Stimulated activated CD4-positive, alpha-beta T cell treated with anti-CD3 and anti-CD28 coated beads, Interleukin-15, amount 100 ng/mL, for 24 hours (primary cell): ENCODE measurements around the gene BNIPL.

Source experiments
- DNase-seq: peaks from one replicate; pipeline ENCODE4 v3.0.0-alpha.2; 2020

The BNIPL gene

DNA sequence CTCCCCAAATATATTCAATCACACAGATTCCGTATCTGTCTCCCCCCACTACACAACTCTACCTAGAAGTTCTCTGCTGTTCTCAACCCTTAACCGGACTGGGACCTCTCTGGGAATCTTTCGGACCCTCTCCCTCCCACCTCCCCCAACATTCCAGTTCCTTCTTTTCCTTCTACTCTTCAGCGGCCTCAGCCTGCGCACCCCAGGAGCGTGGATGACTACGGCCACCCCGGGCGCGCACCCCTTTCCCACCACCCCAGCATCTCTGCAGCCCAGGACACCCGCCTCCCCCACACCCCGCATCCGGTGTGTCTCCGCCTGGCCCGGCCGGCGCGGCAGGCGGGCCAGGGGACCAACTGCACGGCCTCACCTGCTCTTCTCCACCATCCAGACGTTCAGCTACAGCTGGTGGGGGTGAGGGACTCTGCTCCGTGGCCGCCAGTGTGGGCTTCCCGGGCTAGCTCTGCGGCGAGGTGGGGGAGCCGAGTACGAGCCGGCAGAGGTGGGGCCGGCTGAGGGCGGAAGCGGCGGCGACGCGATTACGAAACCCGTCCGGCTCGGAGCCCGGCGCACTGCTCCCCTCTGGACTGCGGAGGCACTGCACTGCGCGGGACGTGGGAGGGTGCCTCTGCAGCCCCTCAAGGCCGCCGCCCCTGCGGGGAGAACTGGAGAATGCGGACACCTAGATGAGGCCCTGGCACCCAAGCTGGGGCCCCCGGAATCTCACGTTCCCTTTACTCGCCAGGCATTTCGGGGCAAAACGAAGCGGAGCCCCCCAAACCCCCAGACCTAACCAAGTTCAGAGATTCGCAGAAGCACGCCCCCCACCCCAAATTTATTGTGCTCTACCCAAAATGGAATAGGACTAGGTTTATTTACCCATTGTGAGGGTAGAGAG, 23.0 kb downstream of the BNIPL start, which contains the start of gene CDC42SE1:
Gene CDC42SE1 (minus strand): TSS at position 514 of the 898 bp plus-strand sequence. CDS start 3,892 bp downstream, outside the sequence.
- peak; percentile 91 for DNase-seq

DNA sequence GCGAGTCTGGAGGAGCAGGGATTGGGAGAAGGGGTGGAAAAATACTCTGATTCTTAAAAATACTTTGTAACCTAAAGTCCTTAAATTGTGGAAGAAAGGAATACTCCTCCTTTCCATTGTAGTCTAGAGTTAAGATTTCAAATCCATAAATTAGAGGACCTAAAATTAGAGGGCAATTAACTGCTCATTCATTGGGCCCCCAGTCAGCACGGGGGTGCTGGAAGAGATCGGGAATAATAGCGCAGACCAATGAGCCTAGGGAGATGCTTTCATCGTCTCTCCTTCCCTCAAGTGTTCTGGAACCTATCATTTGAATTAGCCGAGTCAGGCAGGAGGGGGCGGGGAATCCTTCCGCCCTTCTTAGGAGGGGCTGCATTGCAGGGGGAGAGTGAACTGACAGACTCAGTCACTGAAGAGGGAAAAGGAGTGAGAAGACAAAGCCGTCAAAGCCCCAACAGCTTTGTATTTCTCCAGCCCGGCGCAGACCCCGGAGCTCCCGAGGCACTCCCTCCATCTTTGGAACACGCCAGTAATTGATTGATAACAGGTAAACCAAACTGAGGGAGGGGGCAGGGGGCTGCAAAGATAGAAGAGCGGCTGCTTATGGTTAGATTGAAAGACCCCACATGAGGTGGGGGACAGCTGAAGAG, 23.7 kb downstream of the BNIPL start, which contains the start of gene MLLT11:
Gene MLLT11 (plus strand): TSS at position 391 of the 650 bp plus-strand sequence. CDS start 6,828 bp downstream, outside the sequence.
- peak; percentile 35 for DNase-seq

DNA sequence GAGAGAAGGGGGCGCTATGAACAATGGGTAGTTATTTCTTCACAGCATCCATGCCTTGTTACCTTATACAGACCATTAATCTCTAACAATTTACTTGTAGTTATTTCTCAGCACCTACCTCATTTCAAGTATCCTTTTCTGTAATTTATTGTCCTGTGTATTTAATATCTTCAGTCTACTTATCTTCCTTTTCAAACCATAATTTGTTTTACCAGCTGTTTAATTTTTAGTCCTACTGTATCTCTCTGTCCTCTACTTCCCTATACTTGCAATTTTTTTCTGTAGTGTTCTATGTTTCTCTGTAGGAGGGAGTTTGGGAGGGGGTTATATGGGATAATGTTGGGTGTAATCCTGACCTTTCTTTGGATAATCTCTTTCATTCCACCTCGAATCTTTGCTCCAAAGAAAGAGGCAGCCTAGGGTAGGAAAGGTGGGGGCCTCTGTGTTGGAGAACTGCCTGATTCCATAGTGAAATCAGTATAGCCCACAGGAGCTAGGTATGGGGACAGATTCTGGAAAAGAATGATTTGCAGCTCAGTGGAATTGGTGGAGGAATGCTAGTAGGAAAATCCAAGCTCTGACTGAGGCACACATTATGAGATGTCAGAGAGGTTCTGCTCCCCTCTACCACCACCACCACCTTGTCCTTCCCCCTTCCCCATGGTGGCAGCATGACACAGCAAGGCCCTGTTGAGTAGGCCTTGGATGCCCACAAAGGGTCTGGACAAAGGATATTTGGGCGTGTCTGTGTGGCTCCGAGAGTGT, 24.5 kb downstream of the BNIPL start:
- no peak for DNase-seq

GRCh38 chr1:151061704-151062103, 25.3 kb downstream of the BNIPL start:
- DNase-seq = no peak

DNA sequence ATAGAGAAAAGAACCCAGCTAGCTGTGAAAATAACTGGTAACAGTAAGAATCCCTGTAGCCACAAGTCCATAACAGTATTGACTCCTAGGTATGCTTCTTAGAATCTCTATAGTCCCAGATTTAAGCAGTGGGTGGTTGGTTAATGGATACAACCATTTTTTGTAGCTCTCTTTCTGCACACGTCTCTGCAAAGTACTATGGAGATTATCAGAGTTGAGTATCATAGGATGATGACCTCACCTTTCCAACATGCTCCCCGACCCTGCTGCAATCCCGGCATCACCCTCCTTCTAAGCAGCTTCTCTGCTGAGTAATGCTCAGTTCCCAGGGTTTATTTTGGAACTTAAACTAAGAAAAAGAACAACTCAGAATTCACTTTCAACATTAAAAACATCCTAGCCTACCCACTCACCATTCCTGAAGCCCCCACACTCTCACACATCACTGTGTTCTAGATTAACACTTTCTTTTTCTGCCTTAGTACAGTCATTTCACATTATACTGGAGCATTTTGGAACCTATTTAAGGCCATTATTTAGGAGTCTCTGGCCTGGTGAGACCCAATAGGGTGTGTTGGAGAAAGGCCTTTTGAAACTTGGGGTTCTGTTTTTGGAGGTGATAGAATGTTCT, 26.5 kb downstream of the BNIPL start:
- no peak for DNase-seq

DNA sequence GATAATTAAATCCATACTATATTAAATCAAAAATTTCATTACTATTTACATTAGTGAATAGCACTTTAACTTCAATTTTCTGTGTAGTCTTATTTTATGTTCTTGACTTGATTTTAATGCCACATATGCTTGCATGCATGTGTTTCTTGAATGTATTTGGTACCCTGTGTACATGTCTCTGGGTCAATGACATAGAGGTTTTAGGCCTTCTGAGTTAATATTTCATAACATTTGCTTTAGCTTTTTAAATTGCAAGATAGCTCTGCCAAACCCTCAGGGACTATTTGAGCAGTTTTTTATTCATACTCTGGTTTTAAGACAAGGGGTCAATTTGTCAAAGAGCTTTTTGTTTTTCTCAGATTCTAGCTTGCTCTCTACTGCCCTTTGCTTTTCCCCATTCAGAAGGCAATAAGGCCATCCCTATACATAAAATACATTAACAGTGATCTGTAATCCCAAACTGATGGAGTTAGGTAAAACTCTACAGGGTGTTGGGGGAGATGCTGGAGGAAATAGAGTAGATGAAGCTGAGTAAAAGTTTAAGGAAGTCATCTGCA, 28.8 kb downstream of the BNIPL start:
- no peak for DNase-seq

GRCh38 chr1:151067185-151067584, 30.8 kb downstream of the BNIPL start:
- DNase-seq = no peak

DNA sequence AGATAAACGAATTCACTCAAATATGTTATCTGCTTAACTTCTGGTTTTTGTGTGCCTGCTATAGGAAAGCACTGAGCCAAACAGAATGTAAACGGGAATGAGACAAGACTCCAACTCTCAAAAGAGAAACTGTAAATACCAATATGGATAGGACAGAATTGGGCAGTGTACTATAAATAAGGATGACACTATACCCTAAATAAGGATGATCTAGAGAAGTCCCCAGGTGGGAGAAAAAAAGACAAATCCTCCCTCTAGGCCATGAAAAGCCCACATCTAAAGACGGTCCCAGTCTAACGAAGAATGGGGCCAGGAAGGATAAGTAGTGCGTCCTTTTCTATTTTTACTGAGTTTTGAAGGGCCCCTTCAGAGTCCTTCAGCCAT, 32.7 kb downstream of the BNIPL start:
- no peak for DNase-seq

DNA sequence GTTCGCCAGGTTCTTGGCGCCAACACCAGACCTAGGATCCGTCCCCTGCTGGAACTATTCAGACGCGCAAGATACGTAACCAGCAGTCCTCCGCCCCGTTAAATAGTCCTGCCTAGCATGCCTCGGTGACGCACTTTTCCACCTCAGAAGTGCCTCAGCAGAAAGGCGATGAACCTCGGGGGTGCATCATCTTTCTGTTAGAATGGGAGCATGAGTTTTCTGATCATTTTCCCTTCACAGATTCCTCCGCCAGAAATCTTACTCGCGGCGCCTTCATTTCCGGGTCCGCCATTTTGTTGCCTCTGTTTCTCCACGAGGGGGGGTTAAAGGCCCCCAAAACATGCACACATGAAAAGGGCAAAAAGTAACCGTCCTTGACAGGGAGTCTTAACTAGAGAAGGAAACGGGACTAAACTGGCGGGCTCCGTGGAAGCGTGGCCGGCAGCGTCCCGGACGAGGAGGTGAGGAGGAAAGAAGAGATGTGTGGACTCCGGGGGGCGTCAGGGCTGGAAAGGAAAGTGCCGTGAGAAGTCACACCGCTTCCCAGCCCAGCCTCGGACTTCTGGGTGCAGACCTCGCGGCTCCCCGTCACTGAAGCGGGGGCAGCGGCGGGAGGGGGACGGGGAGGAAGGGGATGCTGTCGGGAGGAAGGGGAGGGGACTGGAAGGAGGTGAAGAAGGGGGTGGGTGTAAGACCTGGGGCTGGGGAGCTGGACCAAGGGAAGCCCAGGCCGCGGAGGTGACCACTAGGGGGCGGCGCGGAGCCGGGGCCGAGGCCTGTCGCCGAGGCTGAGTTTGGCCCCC, 34.3 kb downstream of the BNIPL start, which contains the start of gene GABPB2:
Gene GABPB2 (plus strand): TSS at position 288 of the 803 bp plus-strand sequence. CDS start 17,429 bp downstream, outside the sequence.
- DNase-seq = peak; percentile 93

GRCh38 chr1:151072224-151072623, 35.8 kb downstream of the BNIPL start:
- no peak for DNase-seq

DNA sequence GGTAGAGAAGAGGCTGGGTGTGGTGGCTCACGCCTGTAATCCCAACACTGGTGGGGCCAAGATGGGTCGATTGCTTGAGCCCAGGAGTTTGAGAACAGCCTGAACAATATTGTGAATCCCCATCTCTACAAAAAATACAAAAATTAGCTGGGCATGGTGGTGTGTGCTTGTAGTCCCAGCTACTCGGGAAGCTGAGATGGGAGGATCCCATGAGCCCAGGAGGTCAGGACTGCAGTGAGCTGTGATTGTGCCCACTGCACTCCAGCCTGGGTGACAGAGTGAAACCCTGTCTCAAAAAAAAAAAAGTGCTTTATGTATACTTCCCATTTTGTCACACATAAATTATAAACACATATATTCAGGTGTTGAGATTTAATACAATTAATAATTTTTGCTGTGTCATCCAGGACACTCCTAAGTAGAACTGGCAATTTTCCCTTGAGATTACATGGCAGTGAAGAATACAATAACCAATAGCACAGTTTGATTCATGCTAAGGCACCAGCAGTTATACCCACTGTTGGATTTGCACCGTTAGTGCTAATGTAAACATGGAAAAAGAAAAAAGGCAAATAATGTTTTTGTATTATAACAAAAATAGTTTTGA, 49.7 kb downstream of the BNIPL start:
- no peak for DNase-seq
